GM12864 (cell line): ENCODE measurements around the gene TNS2.
"Not testable (repeated sequence)": the region's sequence is repeated elsewhere in the genome, so short reads cannot be mapped to it uniquely, and the experiment has no call there.

ENCODE experiments used
- DNase-seq: peaks from one replicate; pipeline ENCODE4 v3.0.0-alpha.2; 2011; ENCODE audit warnings: low read depth
- H3K4me3 ChIP-seq: 2 replicates; pipeline ENCODE4 v1.5.1; 2011; ENCODE audit warnings: mild to moderate bottlenecking, low read depth, low read length, control low read depth
- TF ChIP-seq, protein P1 (sequence below): IDR thresholded peaks from 2 replicates; pipeline ENCODE4 v1.5.1; 2011; ENCODE audit warnings: low read depth, mild to moderate bottlenecking, moderate library complexity, low read length, control low read depth, inconsistent platforms; ENCODE audit errors: missing control alignments

TNS2 gene

DNA sequence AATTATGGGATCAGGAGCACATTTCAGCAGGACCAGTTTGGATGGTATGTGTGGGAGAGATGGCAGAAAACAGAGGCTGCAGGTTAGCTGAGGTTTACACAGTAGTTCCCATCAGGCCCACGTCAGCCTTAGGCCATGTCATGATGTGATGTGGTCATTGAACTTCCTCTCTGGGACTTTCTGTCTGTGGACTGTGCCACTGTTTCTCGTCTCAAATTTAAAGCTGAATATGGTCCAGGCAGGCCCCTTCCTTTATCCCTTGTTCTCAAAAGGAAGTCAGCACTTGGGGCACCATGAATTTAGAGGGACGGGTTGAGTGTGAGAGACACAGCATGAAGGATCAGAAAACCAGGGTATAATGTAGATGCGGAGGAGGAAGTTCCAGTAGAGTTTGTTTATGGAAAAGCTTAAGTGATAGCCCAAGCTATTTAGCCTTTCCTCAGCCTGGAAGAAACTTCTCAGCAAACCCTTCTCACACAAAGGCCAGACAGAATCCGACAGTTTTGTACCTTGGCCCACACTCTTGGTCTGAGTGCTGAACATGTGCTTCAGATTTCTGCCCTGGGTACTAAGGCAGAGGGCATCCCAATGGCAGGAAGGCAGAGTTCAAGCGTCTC, 44.0 kb downstream of the TNS2 start:
- TF ChIP-seq, protein P1, sequence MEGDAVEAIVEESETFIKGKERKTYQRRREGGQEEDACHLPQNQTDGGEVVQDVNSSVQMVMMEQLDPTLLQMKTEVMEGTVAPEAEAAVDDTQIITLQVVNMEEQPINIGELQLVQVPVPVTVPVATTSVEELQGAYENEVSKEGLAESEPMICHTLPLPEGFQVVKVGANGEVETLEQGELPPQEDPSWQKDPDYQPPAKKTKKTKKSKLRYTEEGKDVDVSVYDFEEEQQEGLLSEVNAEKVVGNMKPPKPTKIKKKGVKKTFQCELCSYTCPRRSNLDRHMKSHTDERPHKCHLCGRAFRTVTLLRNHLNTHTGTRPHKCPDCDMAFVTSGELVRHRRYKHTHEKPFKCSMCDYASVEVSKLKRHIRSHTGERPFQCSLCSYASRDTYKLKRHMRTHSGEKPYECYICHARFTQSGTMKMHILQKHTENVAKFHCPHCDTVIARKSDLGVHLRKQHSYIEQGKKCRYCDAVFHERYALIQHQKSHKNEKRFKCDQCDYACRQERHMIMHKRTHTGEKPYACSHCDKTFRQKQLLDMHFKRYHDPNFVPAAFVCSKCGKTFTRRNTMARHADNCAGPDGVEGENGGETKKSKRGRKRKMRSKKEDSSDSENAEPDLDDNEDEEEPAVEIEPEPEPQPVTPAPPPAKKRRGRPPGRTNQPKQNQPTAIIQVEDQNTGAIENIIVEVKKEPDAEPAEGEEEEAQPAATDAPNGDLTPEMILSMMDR: no peak
- H3K4me3 ChIP-seq: no peak overlapping the region
- DNase-seq: no peak

DNA sequence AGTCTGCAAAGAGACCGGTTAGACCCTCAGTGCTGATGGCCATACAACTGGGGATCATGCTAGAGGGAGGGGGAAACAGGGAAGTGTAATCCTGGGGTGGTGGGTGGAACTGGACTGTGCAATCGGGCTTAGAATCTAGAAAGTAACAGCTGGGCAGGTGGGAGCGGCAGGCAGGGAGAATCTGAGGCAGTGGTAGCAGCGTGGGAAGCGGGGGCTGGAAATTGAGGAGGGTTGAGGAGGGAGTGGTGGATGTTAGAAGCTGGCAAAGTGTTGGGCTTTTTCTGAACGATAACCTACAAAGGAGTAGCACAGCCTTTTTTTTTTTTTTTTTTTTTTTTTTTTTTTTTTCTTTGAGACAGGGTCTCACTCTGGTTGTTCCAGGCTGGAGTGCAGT, 44.5 kb downstream of the TNS2 start:
- H3K4me3 ChIP-seq: no peak overlapping the region
- DNase-seq: no peak
- TF ChIP-seq, protein P1: no peak

DNA sequence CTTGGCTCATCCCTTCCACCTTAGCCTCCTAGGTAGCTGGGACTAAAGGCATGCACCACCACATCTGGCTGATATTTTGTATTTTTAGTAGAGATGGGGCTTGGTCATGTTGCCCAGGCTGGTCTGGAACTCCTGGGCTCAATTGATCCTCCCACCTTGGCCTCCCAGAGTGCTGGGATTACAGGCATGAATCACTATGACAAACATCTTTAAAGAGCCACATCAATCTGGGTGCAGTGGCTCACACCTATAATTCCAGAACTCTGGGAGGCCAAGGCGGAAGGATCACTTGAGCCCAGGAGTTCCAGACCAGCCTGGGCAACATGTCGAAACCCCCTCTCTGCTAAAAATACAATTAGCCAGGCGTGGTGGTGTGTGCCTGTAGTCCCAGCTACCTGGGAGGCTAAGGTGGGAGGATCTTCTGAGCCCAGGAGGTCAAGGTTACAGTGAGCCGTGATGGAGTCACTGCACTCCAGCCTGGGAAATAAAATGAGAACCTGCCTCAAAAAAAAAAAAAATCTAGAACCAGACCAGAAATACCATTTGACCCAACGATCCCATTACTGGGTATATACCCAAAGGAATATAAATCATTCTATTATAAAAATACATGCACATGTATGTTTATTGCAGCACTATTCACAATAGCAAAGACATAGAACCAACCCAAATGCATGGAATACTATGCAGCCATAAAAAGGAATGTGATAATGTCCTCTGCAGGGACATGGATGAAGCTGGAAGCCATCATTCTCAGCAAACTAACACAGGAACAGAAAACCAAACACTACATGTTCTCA, 45.1 kb downstream of the TNS2 start:
- H3K4me3 ChIP-seq, DNase-seq: not testable (repeated sequence)

DNA sequence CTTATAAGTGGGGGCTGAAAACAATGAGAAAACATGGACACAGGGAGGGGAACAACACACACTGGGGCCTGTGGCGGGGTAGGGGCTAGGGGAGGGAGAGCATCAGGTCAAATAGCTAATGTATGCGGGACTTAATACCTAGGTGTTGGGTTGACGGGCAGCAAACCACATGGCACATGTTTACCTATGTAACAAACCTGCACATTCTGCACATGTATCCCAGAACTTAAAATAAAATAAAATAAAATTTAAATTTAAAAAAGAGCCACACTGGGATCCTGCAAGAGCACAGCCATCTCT, 45.7 kb downstream of the TNS2 start:
- DNase-seq, H3K4me3 ChIP-seq: not testable (repeated sequence)

- DNase-seq: no peak
- H3K4me3 ChIP-seq: no peak overlapping the region
- TF ChIP-seq, protein P1: no peak
Measured at GRCh38 chr12:53096089-53096741, 46.4 kb downstream of the TNS2 start.

GRCh38 chr12:53096759-53097158, 46.9 kb downstream of the TNS2 start:
- no peak for DNase-seq
- H3K4me3 ChIP-seq: no peak overlapping the region

GRCh38 chr12:53097207-53097563, 47.3 kb downstream of the TNS2 start:
- no peak overlapping the region; the same call in 1 of the 2 replicates for H3K4me3 ChIP-seq
- TF ChIP-seq, protein P1: no peak
- DNase-seq: no peak

More at GRCh38 chr12:53096759-53097158, 46.9 kb downstream of the TNS2 start:
- TF ChIP-seq, protein P1: no peak
